ENCODE results near the gene RDX.

The RDX gene

DNA sequence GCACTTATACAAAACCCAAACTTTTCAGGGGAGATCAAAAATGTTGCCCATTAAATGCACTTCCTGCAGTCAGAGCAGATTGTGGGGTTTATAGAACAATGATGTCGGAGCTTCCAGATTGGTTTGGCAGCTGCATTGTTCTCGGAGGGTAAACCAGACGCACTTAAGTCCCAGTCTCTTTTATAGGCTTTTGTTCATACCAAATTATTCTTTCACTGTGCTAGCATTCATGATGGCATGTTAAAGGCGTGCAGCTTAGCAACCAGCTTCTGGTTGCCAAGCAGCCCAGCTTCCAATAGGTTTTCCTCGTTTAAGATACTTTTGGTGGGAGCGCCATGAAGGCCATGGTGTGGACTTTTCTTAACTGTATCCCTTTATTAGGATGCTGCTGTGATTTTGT lies 162.3 kb downstream of the RDX start:
- Histone ChIP-seq H3K4me1 (ENCODE audit: control insufficient read depth, low read length) (no peaks in the 10 kb centered on the region), H4K20me1 (ENCODE audit: control insufficient read depth, insufficient read depth, low read depth, low read length) (no peaks in the 10 kb centered on the region), H3K79me2 (ENCODE audit: control insufficient read depth, low read length) (no peaks in the 10 kb centered on the region), H3K9me3 (ENCODE audit: control insufficient read depth, insufficient read depth, low read length) (no peaks in the 10 kb centered on the region), H3K4me3 (ENCODE audit: low read length) (no peak overlapping the region), H3K27me3 (ENCODE audit: control insufficient read depth, low read length) (no peaks in the 10 kb centered on the region), H3K36me3 (ENCODE audit: control insufficient read depth, low read length) (no peaks in the 10 kb centered on the region), H3K4me2 (ENCODE audit: low read length) (no peak overlapping the region), H3K9me2 (replicated peaks; ENCODE audit: control insufficient read depth, low read length) (no peaks in the 10 kb centered on the region), H3F3A (ENCODE audit: control insufficient read depth, insufficient read depth) (no peaks in the 10 kb centered on the region), H3K27ac (ENCODE audit: low read depth, low read length) (no peak overlapping the region)
- no peak for TF ChIP-seq EZH2phosphoT487 (IDR thresholded peaks at IDR 0.05; ENCODE audit: borderline replicate concordance, low read length)
- TF ChIP-seq, protein P1, sequence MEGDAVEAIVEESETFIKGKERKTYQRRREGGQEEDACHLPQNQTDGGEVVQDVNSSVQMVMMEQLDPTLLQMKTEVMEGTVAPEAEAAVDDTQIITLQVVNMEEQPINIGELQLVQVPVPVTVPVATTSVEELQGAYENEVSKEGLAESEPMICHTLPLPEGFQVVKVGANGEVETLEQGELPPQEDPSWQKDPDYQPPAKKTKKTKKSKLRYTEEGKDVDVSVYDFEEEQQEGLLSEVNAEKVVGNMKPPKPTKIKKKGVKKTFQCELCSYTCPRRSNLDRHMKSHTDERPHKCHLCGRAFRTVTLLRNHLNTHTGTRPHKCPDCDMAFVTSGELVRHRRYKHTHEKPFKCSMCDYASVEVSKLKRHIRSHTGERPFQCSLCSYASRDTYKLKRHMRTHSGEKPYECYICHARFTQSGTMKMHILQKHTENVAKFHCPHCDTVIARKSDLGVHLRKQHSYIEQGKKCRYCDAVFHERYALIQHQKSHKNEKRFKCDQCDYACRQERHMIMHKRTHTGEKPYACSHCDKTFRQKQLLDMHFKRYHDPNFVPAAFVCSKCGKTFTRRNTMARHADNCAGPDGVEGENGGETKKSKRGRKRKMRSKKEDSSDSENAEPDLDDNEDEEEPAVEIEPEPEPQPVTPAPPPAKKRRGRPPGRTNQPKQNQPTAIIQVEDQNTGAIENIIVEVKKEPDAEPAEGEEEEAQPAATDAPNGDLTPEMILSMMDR (IDR thresholded peaks at IDR 0.05; ENCODE audit: low read depth, low read length, poor library complexity, severe bottlenecking): no peak

DNA sequence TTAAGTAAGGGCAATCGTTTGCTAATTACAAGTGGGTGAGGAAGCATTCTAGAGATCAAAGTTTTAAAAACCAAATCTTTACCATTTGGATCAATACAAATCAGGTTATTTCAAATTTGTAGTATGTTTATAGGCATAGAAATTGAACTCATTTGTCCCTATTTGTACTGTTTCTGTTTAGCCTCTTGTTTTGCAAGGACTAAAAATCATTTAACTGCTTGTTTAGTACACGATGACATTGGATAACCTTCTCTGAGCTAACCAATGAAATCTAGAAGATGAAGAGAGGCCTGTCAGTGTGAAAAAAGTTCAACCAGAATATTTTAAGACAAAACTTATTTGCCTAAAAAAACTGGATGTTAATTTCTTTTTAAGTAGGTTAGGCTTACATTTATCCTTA lies 163.3 kb downstream of the RDX start:
- no peak overlapping the region for H3K4me2 ChIP-seq (ENCODE audit: low read length)
- H3K27ac ChIP-seq (ENCODE audit: low read depth, low read length): no peak overlapping the region
- no peak overlapping the region for H3K4me3 ChIP-seq (ENCODE audit: low read length)

DNA sequence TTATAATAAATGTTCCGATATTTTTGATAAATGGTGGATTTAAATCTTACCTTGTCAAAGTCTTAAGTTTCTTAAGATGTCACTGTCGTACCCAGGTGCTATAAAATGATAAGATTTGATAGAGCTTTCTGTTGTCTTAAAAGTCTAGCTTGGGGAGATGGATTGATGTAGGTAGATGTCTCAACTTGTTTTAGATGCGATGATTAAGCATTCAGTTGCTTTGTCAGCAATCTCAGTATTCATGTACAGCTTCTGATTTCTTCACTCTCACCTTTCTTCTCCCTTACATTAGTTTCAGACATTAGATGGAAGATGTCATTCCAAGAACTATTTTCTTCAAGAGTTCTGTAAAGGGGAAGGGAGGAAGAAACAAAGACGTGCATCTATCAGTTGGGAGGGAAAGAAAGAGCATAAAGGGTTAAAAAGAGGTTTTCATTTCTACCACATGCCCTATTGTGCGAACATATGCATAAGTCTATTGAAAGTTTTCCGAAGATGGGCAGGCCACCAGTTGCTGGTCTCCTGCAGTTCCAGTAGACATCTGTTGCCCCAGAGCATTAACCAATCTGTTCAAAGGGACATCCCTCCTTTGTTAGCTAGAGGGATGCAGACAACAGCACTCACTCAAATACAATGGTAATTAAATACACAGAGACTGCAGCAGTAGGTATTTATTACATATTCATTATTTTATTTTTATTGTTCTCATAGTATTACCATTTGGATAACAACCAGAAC lies 164.9 kb downstream of the RDX start:
- Histone ChIP-seq H3K79me2 (ENCODE audit: control insufficient read depth, low read length) (no peaks in the 10 kb centered on the region), H3K9me2 (replicated peaks; ENCODE audit: control insufficient read depth, low read length) (no peaks in the 10 kb centered on the region), H3K27ac (ENCODE audit: low read depth, low read length) (no peak overlapping the region), H3K4me3 (ENCODE audit: low read length) (no peak overlapping the region), H3K9me3 (ENCODE audit: control insufficient read depth, insufficient read depth, low read length) (no peaks in the 10 kb centered on the region), H4K20me1 (ENCODE audit: control insufficient read depth, insufficient read depth, low read depth, low read length) (no peaks in the 10 kb centered on the region), H3F3A (ENCODE audit: control insufficient read depth, insufficient read depth) (no peaks in the 10 kb centered on the region), H3K4me1 (ENCODE audit: control insufficient read depth, low read length) (no peaks in the 10 kb centered on the region), H3K27me3 (ENCODE audit: control insufficient read depth, low read length) (no peaks in the 10 kb centered on the region), H3K36me3 (ENCODE audit: control insufficient read depth, low read length) (no peaks in the 10 kb centered on the region), H3K4me2 (ENCODE audit: low read length) (no peak overlapping the region)
- TF ChIP-seq EZH2phosphoT487 (IDR thresholded peaks at IDR 0.05; ENCODE audit: borderline replicate concordance, low read length): no peak
- TF ChIP-seq, protein P1 (IDR thresholded peaks at IDR 0.05; ENCODE audit: low read depth, low read length, poor library complexity, severe bottlenecking): no peak

More for the DNA sequence above, 163.3 kb downstream of the RDX start:
- H3K9me3 ChIP-seq (ENCODE audit: control insufficient read depth, insufficient read depth, low read length): no peaks in the 10 kb centered on the region
- no peaks in the 10 kb centered on the region for H4K20me1 ChIP-seq (ENCODE audit: control insufficient read depth, insufficient read depth, low read depth, low read length)
- no peaks in the 10 kb centered on the region for H3K79me2 ChIP-seq (ENCODE audit: control insufficient read depth, low read length)
- no peaks in the 10 kb centered on the region for H3K27me3 ChIP-seq (ENCODE audit: control insufficient read depth, low read length)
- H3K36me3 ChIP-seq (ENCODE audit: control insufficient read depth, low read length): no peaks in the 10 kb centered on the region
- no peak for TF ChIP-seq EZH2phosphoT487 (IDR thresholded peaks at IDR 0.05; ENCODE audit: borderline replicate concordance, low read length)
- TF ChIP-seq, protein P1 (IDR thresholded peaks at IDR 0.05; ENCODE audit: low read depth, low read length, poor library complexity, severe bottlenecking): no peak
- no peaks in the 10 kb centered on the region for H3F3A ChIP-seq (ENCODE audit: control insufficient read depth, insufficient read depth)
- H3K9me2 ChIP-seq (replicated peaks; ENCODE audit: control insufficient read depth, low read length): no peaks in the 10 kb centered on the region
- no peaks in the 10 kb centered on the region for H3K4me1 ChIP-seq (ENCODE audit: control insufficient read depth, low read length)

Measured in DOHH2 (cell line).